ENCODE data around the gene PCIF1.
"Not testable (repeated sequence)": the region's sequence is repeated elsewhere in the genome, so short reads cannot be mapped to it uniquely, and the experiment has no call there.

DNA sequence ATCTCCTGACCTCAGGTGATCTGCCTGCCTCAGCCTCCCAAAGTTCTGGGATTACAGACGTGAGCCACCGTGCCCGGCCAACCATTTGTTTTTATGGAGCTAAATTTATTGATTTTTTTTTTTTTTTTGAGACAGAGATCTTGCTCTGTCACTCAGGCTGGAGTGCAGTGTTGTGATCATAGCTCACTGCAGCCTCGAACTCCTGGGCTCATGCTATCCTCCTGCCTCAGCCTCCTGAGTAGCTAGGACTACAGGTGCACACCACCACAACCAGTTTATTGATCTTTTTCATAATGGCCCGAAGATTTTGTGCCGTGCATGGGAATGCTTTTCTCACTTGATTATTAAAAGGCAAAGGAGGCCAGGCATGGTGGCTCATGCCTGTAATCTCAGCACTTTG is 54.3 kb downstream of the PCIF1 start:
- TF ChIP-seq, protein P1, sequence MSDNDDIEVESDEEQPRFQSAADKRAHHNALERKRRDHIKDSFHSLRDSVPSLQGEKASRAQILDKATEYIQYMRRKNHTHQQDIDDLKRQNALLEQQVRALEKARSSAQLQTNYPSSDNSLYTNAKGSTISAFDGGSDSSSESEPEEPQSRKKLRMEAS (IDR thresholded peaks at IDR 0.05; ENCODE audit: low read depth, low read length) = not testable (repeated sequence)
- TF ChIP-seq, protein P2, sequence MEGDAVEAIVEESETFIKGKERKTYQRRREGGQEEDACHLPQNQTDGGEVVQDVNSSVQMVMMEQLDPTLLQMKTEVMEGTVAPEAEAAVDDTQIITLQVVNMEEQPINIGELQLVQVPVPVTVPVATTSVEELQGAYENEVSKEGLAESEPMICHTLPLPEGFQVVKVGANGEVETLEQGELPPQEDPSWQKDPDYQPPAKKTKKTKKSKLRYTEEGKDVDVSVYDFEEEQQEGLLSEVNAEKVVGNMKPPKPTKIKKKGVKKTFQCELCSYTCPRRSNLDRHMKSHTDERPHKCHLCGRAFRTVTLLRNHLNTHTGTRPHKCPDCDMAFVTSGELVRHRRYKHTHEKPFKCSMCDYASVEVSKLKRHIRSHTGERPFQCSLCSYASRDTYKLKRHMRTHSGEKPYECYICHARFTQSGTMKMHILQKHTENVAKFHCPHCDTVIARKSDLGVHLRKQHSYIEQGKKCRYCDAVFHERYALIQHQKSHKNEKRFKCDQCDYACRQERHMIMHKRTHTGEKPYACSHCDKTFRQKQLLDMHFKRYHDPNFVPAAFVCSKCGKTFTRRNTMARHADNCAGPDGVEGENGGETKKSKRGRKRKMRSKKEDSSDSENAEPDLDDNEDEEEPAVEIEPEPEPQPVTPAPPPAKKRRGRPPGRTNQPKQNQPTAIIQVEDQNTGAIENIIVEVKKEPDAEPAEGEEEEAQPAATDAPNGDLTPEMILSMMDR (IDR thresholded peaks at IDR 0.05; ENCODE audit: low read depth, low read length) = not testable (repeated sequence)
- not testable (repeated sequence) for TF ChIP-seq POLR2A (IDR thresholded peaks at IDR 0.05; ENCODE audit: extremely low read depth, insufficient read length)

Data from NB4 (cell line).